Thyroid gland (tissue), 4 donors: ENCODE measurements around the gene ESYT2. TPM values are rescaled to one million over a fixed set of nuclear protein-coding genes. Genes with fewer than 3 reads are reported as not detected.
"Not testable (repeated sequence)": the region's sequence is repeated elsewhere in the genome, so short reads cannot be mapped to it uniquely, and the experiment has no call there.

Experiments
- DNase-seq, 2 donors: peaks; one replicate each; pipeline ENCODE4 v3.0.0-alpha.2; 2019
- H3K27ac ChIP-seq, 3 donors: fragments of 200-600 bp; sonication (generic); 1 replicate in 2 of 3; 2 replicates in 1 of 3; pipeline ENCODE4 v1.5.1; 2016 to 2019; ENCODE audit warnings: mild to moderate bottlenecking in 1 of 3, moderate library complexity in 1 of 3
- H3K27me3 ChIP-seq: fragments of 200-600 bp; sonication (generic); one replicate; pipeline ENCODE4 v1.5.1; 2019
- H3K36me3 ChIP-seq, 2 donors: fragments of 200-600 bp; sonication (generic); one replicate each; pipeline ENCODE4 v1.5.1; 2016 to 2019
- H3K4me1 ChIP-seq, 2 donors: fragments of 200-600 bp; sonication (generic); one replicate each; pipeline ENCODE4 v1.5.1; 2017 to 2019
- H3K4me3 ChIP-seq, 3 donors: fragments of 200-600 bp; sonication (generic); replicated peaks in 1 of 3; 1 replicate in 2 of 3; 2 replicates in 1 of 3; pipeline ENCODE4 v1.5.1; 2016; ENCODE audit warnings: mild to moderate bottlenecking in 1 of 3
- H3K9me3 ChIP-seq: fragments of 200-600 bp; sonication (generic); one replicate; pipeline ENCODE4 v1.5.1; 2017
- CTCF ChIP-seq, 6 experiments: fragments of 200-600 bp in 3 of 6; fragments of 450-650 bp in 3 of 6; sonication (generic) in 3 of 6; IDR thresholded peaks; one replicate each; pipeline ENCODE4 v1.5.1; 2016 to 2019; ENCODE audit warnings: antibody characterized with exemption in 6 of 6, mild to moderate bottlenecking in 2 of 6, inconsistent platforms in 1 of 6, moderate library complexity in 1 of 6
- POLR2A ChIP-seq, 2 donors: fragments of 450-650 bp; IDR thresholded peaks; one replicate each; pipeline ENCODE4 v1.6.1; 2017; ENCODE audit warnings: antibody characterized with exemption in 2 of 2, mild to moderate bottlenecking in 2 of 2, moderate library complexity in 1 of 2
- WGBS, 2 donors: methylation state at CpG; one replicate each; pipeline ENCODE4 v1.1.5; 2017; 5-methylcytosine and 5-hydroxymethylcytosine counted together
- intact Hi-C: fragments of 100-400 bp; cut with DNase I; formaldehyde crosslinking; loops from one replicate; pipeline ENCODE4 v1.15.1; 2023
- total RNA-seq, 4 donors: library from RNA; depleted of rRNA; stranded (reverse); fragments of >200 nt; gene quantifications; one replicate each; pipeline ENCODE4 v1.2.3, GENCODE V29; 2016

ESYT2 gene, protein sequence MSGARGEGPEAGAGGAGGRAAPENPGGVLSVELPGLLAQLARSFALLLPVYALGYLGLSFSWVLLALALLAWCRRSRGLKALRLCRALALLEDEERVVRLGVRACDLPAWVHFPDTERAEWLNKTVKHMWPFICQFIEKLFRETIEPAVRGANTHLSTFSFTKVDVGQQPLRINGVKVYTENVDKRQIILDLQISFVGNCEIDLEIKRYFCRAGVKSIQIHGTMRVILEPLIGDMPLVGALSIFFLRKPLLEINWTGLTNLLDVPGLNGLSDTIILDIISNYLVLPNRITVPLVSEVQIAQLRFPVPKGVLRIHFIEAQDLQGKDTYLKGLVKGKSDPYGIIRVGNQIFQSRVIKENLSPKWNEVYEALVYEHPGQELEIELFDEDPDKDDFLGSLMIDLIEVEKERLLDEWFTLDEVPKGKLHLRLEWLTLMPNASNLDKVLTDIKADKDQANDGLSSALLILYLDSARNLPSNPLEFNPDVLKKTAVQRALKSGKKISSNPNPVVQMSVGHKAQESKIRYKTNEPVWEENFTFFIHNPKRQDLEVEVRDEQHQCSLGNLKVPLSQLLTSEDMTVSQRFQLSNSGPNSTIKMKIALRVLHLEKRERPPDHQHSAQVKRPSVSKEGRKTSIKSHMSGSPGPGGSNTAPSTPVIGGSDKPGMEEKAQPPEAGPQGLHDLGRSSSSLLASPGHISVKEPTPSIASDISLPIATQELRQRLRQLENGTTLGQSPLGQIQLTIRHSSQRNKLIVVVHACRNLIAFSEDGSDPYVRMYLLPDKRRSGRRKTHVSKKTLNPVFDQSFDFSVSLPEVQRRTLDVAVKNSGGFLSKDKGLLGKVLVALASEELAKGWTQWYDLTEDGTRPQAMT
- 100 to 1,000 TPM; 102 to 123 (median 116) TPM for total RNA-seq

DNA sequence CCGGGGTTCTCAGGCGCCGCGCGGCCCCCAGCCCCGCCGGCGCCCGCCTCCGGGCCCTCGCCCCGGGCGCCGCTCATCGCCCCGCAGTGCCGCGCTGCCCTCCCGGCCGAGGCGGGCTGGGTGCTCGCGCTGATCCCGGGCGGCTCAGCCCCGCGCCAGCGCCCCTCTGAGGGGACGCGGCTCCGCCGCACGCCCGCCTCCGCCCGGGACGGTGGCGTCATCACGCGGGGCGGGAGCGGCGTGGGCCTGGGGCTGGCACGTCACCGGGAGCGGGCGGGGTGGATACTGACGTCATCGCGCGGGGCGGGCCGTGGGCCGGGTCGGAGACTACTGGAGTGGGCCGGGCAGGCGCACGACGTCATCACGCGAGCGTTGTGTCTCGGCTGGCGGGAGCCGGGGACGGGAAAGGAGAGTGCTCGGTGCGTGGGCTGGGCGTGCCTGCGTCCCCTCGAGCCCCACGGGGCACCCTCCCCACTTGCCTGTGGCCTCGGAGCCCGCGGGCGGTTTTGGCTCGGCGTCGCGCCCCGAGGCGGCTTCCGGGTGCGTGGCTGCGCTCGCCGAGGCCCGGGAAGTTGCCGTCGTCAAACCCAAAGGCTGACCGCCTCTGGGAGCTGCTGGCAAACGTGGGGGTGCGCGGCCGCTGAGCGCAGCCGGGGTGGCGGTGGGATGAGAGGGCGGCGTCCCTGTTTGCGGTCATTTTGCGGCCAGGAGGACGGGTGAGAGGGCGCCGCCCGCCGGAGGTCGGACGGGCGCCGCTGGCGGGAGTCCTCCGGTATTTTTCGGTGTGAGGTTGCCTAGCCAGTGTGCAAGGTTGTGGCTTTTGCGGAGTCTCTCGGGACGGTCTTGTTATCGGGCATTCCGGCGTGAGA, at the start of gene ESYT2:
ESYT2 (minus strand) TSS at position 168 of the 869 bp plus-strand sequence; CDS start at position 77, 91 bp downstream.
- no peaks in the 10 kb centered on the region for H3K36me3 ChIP-seq
- H3K4me3 ChIP-seq: peak within 1 kb of the TSS; percentile 42 to 98 (median 88)
- TF ChIP-seq POLR2A (IDR thresholded peaks at IDR 0.05) (peak; percentile 88 to 99), CTCF (IDR thresholded peaks at IDR 0.05) (peak in 3 of 6 experiments; percentile 3 to 16 (median 12))
- no peaks in the 10 kb centered on the region for H3K27me3 ChIP-seq
- intact Hi-C loops: loop anchor here (10.0 kb wide), 1 partner anchor 125 kb away; the partner anchor contains the start of gene NCAPG2
- H3K27ac ChIP-seq: peak within 1 kb of the TSS; percentile 99 to 100 (median 100)
- H3K9me3 ChIP-seq: no peaks in the 10 kb centered on the region
- H3K4me1 ChIP-seq: peaks cover 13 to 19% of the 10 kb centered on the region in 2 donors
- WGBS, 2 donors: 0% methylated on average over 7 to 23 of the region's 120 CpGs
- peak; percentile 98 for DNase-seq

GRCh38 chr7:158878151-158879079, 49.1 kb upstream of the ESYT2 start:
- 95% methylated on average over 41 of the region's 41 CpGs for WGBS, 2 donors
- H3K4me3 ChIP-seq, intact Hi-C loops, DNase-seq, H3K9me3 ChIP-seq, H3K27me3 ChIP-seq, H3K27ac ChIP-seq, H3K4me1 ChIP-seq: not testable (repeated sequence)
- peaks cover 35% of the 10 kb centered on the region in 2 donors for H3K36me3 ChIP-seq

DNA sequence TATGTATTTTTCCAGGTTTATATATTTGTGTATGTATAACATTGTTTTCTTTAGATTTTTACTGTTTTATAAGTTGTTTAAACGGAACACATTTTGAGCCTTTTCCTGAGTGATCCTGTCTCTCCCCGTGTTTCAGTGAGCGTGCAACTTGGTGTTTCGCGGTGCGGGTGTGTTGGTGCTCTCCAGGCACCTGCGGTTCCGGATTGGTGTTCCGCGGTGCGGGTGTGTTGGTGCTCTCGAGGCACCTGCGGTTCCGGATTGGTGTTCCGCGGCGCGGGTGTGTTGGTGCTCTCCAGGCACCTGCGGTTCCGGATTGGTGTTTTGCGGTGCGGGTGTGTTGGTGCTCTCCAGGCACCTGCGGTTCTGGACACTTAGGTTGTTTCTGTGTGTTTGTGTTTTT, 47.7 kb upstream of the ESYT2 start:
- intact Hi-C loops: no loop called here
- WGBS, 2 donors: 95 to 98% methylated on average over 23 of the region's 23 CpGs
- no peaks in the 10 kb centered on the region for H3K4me1 ChIP-seq
- DNase-seq: no peak
- TF ChIP-seq CTCF (IDR thresholded peaks at IDR 0.05) (no peak), POLR2A (IDR thresholded peaks at IDR 0.05) (no peak)
- no peaks in the 10 kb centered on the region for H3K9me3 ChIP-seq
- no peak overlapping the region for H3K27ac ChIP-seq
- H3K4me3 ChIP-seq: no peak overlapping the region
- no peaks in the 10 kb centered on the region for H3K27me3 ChIP-seq
- H3K36me3 ChIP-seq: peaks cover 35 to 36% of the 10 kb centered on the region in 2 donors

- DNase-seq: no peak
- intact Hi-C loops: no loop called here
These were observed 40.6 kb upstream of the ESYT2 start for GRCh38 chr7:158869876-158870275.

More at GRCh38 chr7:158869876-158870275, 40.6 kb upstream of the ESYT2 start:
- TF ChIP-seq CTCF (IDR thresholded peaks at IDR 0.05) (no peak), POLR2A (IDR thresholded peaks at IDR 0.05) (no peak)
- Histone ChIP-seq H3K36me3 (peaks cover 4 to 12% of the 10 kb centered on the region in 2 donors), H3K27me3 (no peaks in the 10 kb centered on the region), H3K27ac (no peak overlapping the region), H3K4me1 (peaks cover 0 to under 1% of the 10 kb centered on the region in 2 donors), H3K9me3 (no peaks in the 10 kb centered on the region), H3K4me3 (no peak overlapping the region)
- 92 to 97% methylated on average over 9 of the region's 9 CpGs for WGBS, 2 donors
